Gastrocnemius medialis (tissue), 4 donors: ENCODE results near the gene ARHGEF37.

ENCODE experiments used
- CTCF ChIP-seq, 5 experiments: fragments of 450-650 bp in 3 of 5; fragments of 200-600 bp in 2 of 5; sonication (generic) in 2 of 5; IDR thresholded peaks in 4 of 5; conservative IDR thresholded peaks in 1 of 5; 1 replicate in 4 of 5; 2 replicates in 1 of 5; pipeline ENCODE4 v1.5.1; 2016 to 2019; ENCODE audit warnings: antibody characterized with exemption in 5 of 5, mild to moderate bottlenecking in 3 of 5, moderate library complexity in 3 of 5
- POLR2A ChIP-seq, 2 donors: fragments of 450-650 bp; IDR thresholded peaks; one replicate each; pipeline ENCODE4 v1.6.1; 2017; ENCODE audit warnings: antibody characterized with exemption in 2 of 2, mild to moderate bottlenecking in 2 of 2, moderate library complexity in 2 of 2

DNA sequence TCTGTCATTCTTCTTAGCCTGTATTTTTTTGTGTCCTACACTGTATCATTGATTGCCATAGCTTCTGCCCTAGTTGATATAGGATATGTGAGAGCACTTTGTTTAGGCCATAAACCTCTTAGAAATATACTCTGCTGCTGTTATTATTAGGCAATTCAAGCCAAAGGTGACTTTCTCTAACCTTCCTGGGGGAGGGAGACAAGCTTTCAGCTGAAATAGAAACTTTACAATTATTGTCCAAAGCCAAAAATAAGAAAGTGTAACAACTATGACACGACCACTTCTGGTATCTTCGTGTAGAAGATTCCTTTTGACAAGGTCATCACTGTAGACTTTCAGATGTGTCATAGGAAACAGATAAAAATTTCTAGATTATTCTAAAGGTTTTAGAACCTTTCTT lies 17.8 kb upstream of the ARHGEF37 start:
- no peak for TF ChIP-seq POLR2A (IDR thresholded peaks at IDR 0.05)
- no peak for TF ChIP-seq CTCF (IDR thresholded peaks at IDR 0.05 in 4 of 5, conservative IDR thresholded peaks at IDR 0.05 in 1 of 5)
